Heart left ventricle (tissue), 16 donors: Measurements from ENCODE around the gene PRRX1. TPM values are rescaled to one million over a fixed set of nuclear protein-coding genes. Genes with fewer than 3 reads are reported as not detected.

Experiments
- ATAC-seq, 4 donors: fragments of 200-7000 bp; cut with Tn5 transposase; one replicate each; pipeline ENCODE4 v1.9.1; 2020 to 2022; ENCODE audit warnings: moderate library complexity in 4 of 4, mild to moderate bottlenecking in 3 of 4, moderate number of reproducible peaks in 1 of 4
- DNase-seq, 5 donors: peaks; one replicate each; pipeline ENCODE4 v3.0.0-alpha.2; 2020
- H3K27ac ChIP-seq, 12 donors: fragments of 200-600 bp; sonication (generic) in 4 of 12; one replicate each; pipeline versions ENCODE4 v1.5.0 to v1.8.0; 2016 to 2022; ENCODE audit warnings: mild to moderate bottlenecking in 2 of 12
- H3K27me3 ChIP-seq, 9 donors: fragments of 200-600 bp; sonication (generic) in 2 of 9; one replicate each; pipeline versions ENCODE4 v1.5.1 to v1.8.0; 2016 to 2022; ENCODE audit warnings: mild to moderate bottlenecking in 3 of 9
- H3K36me3 ChIP-seq, 9 donors: fragments of 200-600 bp; sonication (generic) in 2 of 9; one replicate each; pipeline versions ENCODE4 v1.5.0 to v1.8.0; 2018 to 2022; ENCODE audit warnings: mild to moderate bottlenecking in 2 of 9
- H3K4me1 ChIP-seq, 12 donors: fragments of 200-600 bp; sonication (generic) in 4 of 12; one replicate each; pipeline versions ENCODE4 v1.5.0 to v1.8.0; 2016 to 2022; ENCODE audit warnings: mild to moderate bottlenecking in 3 of 12
- H3K4me3 ChIP-seq, 12 donors: fragments of 200-600 bp; sonication (generic) in 4 of 12; one replicate each; pipeline versions ENCODE4 v1.5.0 to v1.8.0; 2017 to 2022; ENCODE audit warnings: mild to moderate bottlenecking in 9 of 12, moderate library complexity in 4 of 12
- H3K9me3 ChIP-seq, 12 donors: fragments of 200-600 bp; sonication (generic) in 4 of 12; one replicate each; pipeline versions ENCODE4 v1.5.0 to v1.8.0; 2016 to 2022; ENCODE audit warnings: mild to moderate bottlenecking in 1 of 12
- CTCF ChIP-seq, 12 donors: fragments of 200-600 bp; sonication (generic) in 4 of 12; IDR thresholded peaks; one replicate each; pipeline versions ENCODE4 v1.5.0 to v1.8.0; 2018 to 2022; ENCODE audit warnings: antibody characterized with exemption in 12 of 12, mild to moderate bottlenecking in 5 of 12
- POLR2A ChIP-seq, 2 donors: fragments of 450-650 bp; IDR thresholded peaks; one replicate each; pipeline ENCODE4 v1.6.1; 2017; ENCODE audit warnings: antibody characterized with exemption in 2 of 2, mild to moderate bottlenecking in 2 of 2, moderate library complexity in 2 of 2
- WGBS, 4 donors: extraction: QIAGEN DNeasy Blood & Tissue Kit in 2 of 4; methylation state at CpG; one replicate each; pipeline versions ENCODE4 v1.1.5 to v1.1.7; 2013 to 2018; 5-methylcytosine and 5-hydroxymethylcytosine counted together
- intact Hi-C, 10 donors: fragments of 100-400 bp; cut with DNase I; formaldehyde crosslinking; loops; one replicate each; pipeline versions ENCODE4 v1.11.1 to v1.14.2; 2022
- polyA plus RNA-seq, 2 donors: library from polyadenylated mRNA; stranded (reverse); fragments of 200-250 nt; gene quantifications; one replicate each; pipeline ENCODE4 v1.2.3, GENCODE V29; 2013
- total RNA-seq, 9 donors: library from RNA; depleted of rRNA in 2 of 9; stranded (reverse); fragments of >200 nt in 2 of 9; fragmentation: NEBNext Ultra II Directional in 3 of 9; extraction: Animal tissue kit (Norgen Biotek cat#: 25700) in 3 of 9; gene quantifications; one replicate each; pipeline versions ENCODE4 v1.1.0 to v1.2.4, GENCODE V29; 2016 to 2023
- donor health status: ischemic (EF 13 %, LVEDD 7.1; RV severe dilation, severe dysfunction).
- donor health status: healthy with polysubstance abuse.
- donor health status: DM: no; HTN: yes; CAD: no.
- donor health status: DM: no; HTN: no; CAD: no.
- donor health status: ischemic (EF 25% LVEDD 6.9; RV normal size, moderate dysfunction).
- donor health status: ischemic (EF 25% LVEDD 5.7; RV mildly dilated, moderate dysfunction).
- donor health status: healthy.
- donor health status: DM: yes; HTN: yes; CAD: no.
- donor health status: ischemic (EF 35%, LVEDD 5.7; RV mildly dilated, moderate dysfunction).
- donor health status: nonischemic (EF 11% LVEDD 7.7; RV severe dilation, severe dysfunction).
- donor health status: DM: yes; HTN: yes; CAD: no.
- donor health status: PGD.
- donor health status: ischemic (EF 29% LVEDD 5.4; RV normal size, mild dysfunction).
- donor health status: nonischemic (EF 23%, LVEDD 6.1; RV moderate dilation, normal function).

Gene PRRX1
- total and polyA plus RNA-seq, 11 donors = 16.2 to 104 (median 52.3) TPM

GRCh38 chr1:170734412-170735175, 70.7 kb downstream of the PRRX1 start:
- Histone ChIP-seq H3K9me3 (no peaks in the 10 kb centered on the region), H3K27me3 (no peaks in the 10 kb centered on the region), H3K27ac (peak overlapping the region in 8 of 12 donors; percentile 7 to 65 (median 36)), H3K4me1 (peaks cover 0 to 51% (median 29%) of the 10 kb centered on the region in 12 donors), H3K36me3 (peaks cover 0 to 23% (median 0%) of the 10 kb centered on the region in 9 donors), H3K4me3 (no peak overlapping the region)
- TF ChIP-seq CTCF (IDR thresholded peaks at IDR 0.05) (no peak), POLR2A (IDR thresholded peaks at IDR 0.05) (no peak)
- intact Hi-C loops = loop anchor here in 3 of 10 donors (5.0 to 10.0 kb wide), 2 partner anchors 37 to 200 kb away; partner anchors contain the start of gene GORAB (in 1 of the 3)
- WGBS, 4 donors = 46 to 79% (median 51%) methylated on average over 2 of the region's 2 CpGs
- DNase-seq (no peak), ATAC-seq (no peak)

GRCh38 chr1:170735366-170736263, 71.7 kb downstream of the PRRX1 start:
- 59 to 76% (median 62%) methylated on average over 2 of the region's 2 CpGs for WGBS, 4 donors
- ATAC-seq = peak; percentile 44 to 66 (median 51)
- intact Hi-C loops = loop anchor here in 1 of 10 donors (10.0 kb wide), 1 partner anchor 201 kb away; the partner anchor contains the start of gene GORAB

DNA sequence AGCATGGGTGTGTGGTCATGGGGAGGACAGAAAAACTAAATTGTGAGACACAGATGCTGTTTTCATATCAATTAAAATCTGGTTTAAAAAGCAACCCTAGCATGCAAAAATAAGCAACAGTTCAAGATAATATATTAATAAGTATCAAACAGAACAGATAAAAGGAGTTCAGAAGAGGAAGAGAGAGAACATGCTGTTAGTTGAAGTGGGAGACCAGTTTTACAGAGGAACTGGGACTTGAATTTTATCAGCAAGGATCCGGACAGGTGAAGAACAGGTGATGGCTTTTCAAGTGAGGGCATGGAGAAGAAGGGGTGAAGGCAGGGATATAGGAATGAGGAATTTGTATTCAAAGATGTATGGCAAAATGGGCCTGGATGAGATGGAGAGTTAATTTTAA, 75.9 kb downstream of the PRRX1 start:
- Histone ChIP-seq H3K36me3 (peaks cover 0 to 22% (median 0%) of the 10 kb centered on the region in 9 donors), H3K27ac (no peak overlapping the region), H3K4me3 (no peak overlapping the region), H3K9me3 (peaks cover 0 to 4% (median 0%) of the 10 kb centered on the region in 12 donors), H3K27me3 (no peaks in the 10 kb centered on the region), H3K4me1 (peaks cover 0 to 14% (median 8%) of the 10 kb centered on the region in 12 donors)
- WGBS, 4 donors = 90 to 96% (median 93%) methylated on average over 1 of the region's 1 CpG
- no peak for DNase-seq
- TF ChIP-seq POLR2A (IDR thresholded peaks at IDR 0.05) = no peak
- no peak for TF ChIP-seq CTCF (IDR thresholded peaks at IDR 0.05)
- no peak for ATAC-seq
- intact Hi-C loops = loop anchor here in 1 of 10 donors (10.0 kb wide), 1 partner anchor 205 kb away; the partner anchor contains the start of gene GORAB

More at GRCh38 chr1:170735366-170736263, 71.7 kb downstream of the PRRX1 start:
- Histone ChIP-seq H3K4me3 (no peak overlapping the region), H3K36me3 (peaks cover 0 to 22% (median 0%) of the 10 kb centered on the region in 9 donors), H3K9me3 (no peaks in the 10 kb centered on the region), H3K27ac (peak overlapping the region in 9 of 12 donors; percentile 8 to 68 (median 38)), H3K4me1 (peaks cover 0 to 41% (median 23%) of the 10 kb centered on the region in 12 donors), H3K27me3 (no peaks in the 10 kb centered on the region)
- no peak for TF ChIP-seq POLR2A (IDR thresholded peaks at IDR 0.05)
- TF ChIP-seq CTCF (IDR thresholded peaks at IDR 0.05) = no peak
- DNase-seq = no peak
